C4-2B (cell line): ENCODE measurements around the gene GRIP2.

ENCODE experiments used
- H3K27ac ChIP-seq: fragments of 450-650 bp; 2 replicates; pipeline ENCODE4 v1.5.1; 2017
- CTCF ChIP-seq: fragments of 450-650 bp; conservative IDR thresholded peaks from 2 replicates; pipeline ENCODE4 v1.5.1; 2017; ENCODE audit warnings: mild to moderate bottlenecking
- ZFX ChIP-seq: fragments of 450-650 bp; IDR thresholded peaks from 2 replicates; pipeline ENCODE4 v1.6.1; 2017

Gene GRIP2

GRCh38 chr3:14508505-14508819 lies 31.7 kb downstream of the GRIP2 start:
- no peak overlapping the region for H3K27ac ChIP-seq
- TF ChIP-seq CTCF, result no peak
- no peak for TF ChIP-seq ZFX

GRCh38 chr3:14507757-14508504 lies 32.2 kb downstream of the GRIP2 start:
- no peak overlapping the region for H3K27ac ChIP-seq
- no peak for TF ChIP-seq CTCF
- TF ChIP-seq ZFX, result no peak

GRCh38 chr3:14507305-14507741 lies 32.8 kb downstream of the GRIP2 start:
- no peak overlapping the region for H3K27ac ChIP-seq
- TF ChIP-seq ZFX, result no peak
- no peak for TF ChIP-seq CTCF

GRCh38 chr3:14506626-14507304 lies 33.4 kb downstream of the GRIP2 start:
- no peak for TF ChIP-seq ZFX
- no peak for TF ChIP-seq CTCF
- H3K27ac ChIP-seq, result no peak overlapping the region

DNA sequence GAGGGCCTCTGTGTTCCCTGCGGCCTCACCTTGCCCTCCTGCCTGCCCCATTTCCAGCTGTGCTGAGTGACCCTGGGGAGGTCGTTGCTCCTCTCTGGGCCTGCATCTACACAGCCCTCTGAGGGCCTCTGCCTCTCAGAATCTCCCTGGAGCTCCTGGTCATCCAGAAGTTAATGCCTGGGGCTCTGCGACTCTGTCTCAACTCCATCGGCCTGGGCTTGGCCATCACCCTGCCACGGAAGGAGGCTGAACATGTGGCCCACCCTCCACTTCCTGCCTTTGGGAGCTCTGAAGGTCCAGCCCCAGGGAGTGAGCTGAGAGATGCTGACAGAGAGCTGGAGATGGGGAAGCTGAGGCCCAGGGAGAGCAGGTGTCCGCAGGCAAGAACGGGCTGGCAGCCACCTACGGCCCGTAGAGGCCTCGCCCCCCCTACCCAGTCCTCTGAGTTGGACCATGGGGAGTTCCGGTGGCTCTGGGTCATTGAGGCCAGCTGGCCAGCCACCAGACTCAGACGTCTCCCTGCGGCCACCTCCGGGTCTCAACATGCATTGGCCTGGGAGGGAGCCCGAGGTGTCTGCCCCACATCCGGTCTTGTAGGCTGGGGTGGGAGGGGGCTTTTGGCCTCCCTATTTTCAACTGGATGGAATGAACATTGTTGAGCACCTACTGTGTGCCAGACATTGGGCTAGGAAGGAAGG lies 34.2 kb downstream of the GRIP2 start:
- TF ChIP-seq CTCF (no peak), ZFX (no peak)

GRCh38 chr3:14505001-14505802 lies 34.9 kb downstream of the GRIP2 start:
- H3K27ac ChIP-seq, result no peak overlapping the region
- TF ChIP-seq ZFX (no peak), CTCF (no peak)

More for the DNA sequence above, 34.2 kb downstream of the GRIP2 start:
- no peak overlapping the region for H3K27ac ChIP-seq
